GM19455 (cell line): ENCODE data around the gene SMARCD3.

Experiments used
- ATAC-seq: cut with Tn5 transposase; IDR thresholded peaks from one replicate; pipeline ENCODE4 v1.9.1; 2021; ENCODE audit not compliant: unreplicated experiment

Gene SMARCD3

DNA sequence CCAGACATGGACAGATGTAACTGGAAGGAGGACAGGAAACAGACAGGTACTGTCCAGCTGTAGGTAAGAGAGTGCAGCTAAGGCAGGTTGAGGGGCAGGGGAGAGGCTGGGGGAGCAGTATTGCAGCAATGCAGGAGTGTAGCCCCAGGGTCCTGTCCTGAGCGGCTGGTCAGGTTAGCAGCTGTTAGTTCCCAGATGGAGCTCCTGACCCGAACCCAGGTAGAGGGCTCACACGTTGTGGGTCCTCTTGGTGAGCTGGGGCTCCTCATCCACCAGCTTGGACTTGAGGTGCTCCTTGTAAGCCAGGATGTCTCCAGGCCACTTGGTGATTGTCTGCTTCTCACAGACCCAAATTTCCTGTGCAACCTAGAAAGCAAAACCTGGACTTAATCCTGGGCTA is 34.7 kb downstream of the SMARCD3 start:
- no peak for ATAC-seq

- ATAC-seq = no peak
Measured at GRCh38 chr7:151212626-151213025, 35.9 kb downstream of the SMARCD3 start.

DNA sequence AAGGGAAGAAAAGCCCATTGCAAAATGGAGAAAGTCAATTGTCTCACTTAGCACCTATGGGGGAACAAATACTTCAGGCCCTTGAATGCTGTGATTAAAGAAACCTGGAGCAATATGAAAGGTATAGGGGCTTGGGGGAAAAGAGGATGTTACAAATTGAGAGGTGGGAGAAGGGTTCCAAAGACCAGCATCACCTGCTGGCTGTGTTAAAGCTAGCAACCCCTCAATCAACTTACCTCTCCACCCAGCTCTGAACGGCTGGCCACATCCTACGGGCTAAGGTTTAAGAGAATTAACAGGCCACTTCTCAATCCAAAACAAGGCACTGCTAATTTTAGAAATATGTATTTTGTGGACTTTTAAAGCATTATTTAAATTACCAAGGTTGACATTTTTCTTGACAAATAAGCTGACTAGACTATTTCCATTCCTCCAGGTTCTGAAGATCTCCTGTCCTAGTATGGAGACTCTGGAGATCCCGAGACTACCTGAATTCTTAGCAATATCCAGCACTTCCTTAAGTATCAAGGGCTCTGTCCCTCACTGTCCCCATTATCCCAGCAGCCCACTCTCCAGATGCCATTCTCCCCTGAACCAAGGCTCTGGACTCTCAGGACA is 37.2 kb downstream of the SMARCD3 start:
- no peak for ATAC-seq

DNA sequence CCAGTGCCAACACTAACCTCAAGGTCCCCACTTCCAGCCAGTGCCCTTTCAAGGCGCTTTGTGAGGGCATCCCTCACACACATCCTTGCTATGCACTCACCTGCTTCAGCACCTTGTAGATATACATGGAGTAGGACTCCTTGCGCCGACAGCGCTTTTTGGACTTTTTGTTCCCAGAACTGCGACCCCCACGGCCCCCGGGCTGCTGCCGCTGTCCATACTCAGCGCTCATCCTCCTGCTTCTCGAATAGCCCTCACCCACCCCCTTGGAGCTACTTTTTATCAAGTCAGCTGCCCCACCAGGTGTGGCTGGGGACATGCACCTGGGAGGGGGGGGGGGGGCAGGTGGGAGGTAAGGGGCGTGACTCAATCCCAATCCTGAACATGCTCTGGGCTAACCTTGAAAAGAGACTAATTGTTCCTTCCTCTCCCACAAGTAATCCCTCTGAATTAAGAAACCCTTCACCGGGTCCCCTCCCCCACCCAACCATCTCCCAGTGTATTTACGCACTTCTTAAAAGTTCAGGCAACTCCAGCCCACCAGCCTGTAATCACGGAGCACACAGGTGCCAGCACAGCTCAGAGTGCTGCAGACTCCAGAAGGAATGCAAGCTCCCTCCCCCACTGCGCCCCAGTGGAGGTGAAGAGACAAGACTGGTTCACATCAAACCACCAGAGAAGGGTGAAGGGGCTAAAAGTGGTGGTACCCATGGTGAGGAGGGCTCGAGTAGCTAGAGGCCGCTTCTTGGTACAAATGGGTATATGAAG is 38.2 kb downstream of the SMARCD3 start, which contains the start of gene H2BK1:
Gene H2BK1, minus strand, starts transcription at position 402 of the 768 bp plus-strand sequence. Its CDS starts 170 bp downstream, at position 232.
- no peak for ATAC-seq

GRCh38 chr7:151209588-151209987 is 38.9 kb downstream of the SMARCD3 start:
- ATAC-seq = no peak

DNA sequence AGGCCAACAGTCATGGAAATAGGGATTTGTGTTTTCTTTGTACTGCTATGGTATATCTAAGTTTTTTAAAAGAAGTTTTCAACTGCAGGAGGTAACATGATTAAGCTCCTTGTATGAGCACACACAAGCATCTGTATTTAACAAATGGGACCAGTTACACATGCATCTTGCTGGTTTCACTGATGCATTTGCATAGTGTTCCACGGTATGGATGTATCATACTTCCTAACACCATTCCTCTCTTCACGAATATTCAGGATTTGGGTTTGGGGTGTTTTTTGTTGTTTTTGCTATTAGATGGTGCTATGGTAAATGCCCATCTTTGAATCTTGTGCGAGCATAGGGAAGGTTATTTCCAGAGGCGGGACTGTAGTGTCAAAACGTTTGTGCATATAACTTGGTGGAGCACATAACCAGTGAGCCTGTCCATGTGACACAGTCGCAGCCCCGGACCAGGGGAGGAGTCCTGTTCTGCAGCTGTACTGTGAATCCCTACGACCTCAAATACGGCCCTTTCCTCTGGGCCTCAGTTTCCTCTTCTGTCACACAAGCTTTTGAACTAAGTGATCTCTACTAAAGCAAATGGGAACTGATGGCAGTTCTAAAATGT is 40.1 kb downstream of the SMARCD3 start:
- no peak for ATAC-seq

DNA sequence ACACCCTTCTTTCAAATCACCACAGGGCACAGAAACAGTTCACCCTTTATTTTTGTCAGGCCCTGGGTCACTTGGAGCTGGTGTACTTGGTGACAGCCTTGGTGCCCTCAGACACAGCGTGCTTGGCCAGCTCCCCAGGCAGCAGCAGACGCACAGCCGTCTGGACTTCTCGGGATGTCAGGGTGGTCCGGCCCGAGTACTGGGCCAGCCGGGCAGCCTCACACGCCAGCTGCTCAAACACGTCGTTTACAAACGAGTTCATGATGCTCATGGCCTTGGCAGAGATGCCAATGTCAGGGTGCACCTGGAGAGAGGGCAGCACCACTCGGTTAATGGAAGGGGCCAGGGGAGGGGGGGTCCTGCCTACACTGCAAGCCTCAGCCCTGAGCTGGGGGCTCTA is 40.7 kb downstream of the SMARCD3 start:
- ATAC-seq = no peak

GRCh38 chr7:151207315-151207714 is 41.2 kb downstream of the SMARCD3 start:
- ATAC-seq = no peak

DNA sequence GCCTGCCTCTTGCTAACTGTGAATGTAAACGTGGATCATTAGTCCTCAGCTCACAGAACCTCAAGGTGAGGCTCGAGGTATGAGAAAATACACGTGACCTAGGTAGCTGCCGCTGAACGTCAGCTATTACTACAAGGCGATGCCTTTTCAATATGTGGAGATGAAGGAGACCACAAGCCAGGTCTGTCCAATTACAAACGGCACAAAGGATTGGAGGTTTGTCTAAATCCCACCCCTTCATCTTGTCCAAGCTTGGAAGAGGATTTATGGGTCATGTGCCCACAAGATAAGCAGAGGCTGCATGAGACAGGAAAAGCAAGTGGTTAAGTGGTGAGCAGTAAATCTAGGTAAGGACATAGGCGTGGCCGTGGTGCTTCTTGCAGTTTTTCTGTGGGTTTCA is 41.6 kb downstream of the SMARCD3 start:
- no peak for ATAC-seq

DNA sequence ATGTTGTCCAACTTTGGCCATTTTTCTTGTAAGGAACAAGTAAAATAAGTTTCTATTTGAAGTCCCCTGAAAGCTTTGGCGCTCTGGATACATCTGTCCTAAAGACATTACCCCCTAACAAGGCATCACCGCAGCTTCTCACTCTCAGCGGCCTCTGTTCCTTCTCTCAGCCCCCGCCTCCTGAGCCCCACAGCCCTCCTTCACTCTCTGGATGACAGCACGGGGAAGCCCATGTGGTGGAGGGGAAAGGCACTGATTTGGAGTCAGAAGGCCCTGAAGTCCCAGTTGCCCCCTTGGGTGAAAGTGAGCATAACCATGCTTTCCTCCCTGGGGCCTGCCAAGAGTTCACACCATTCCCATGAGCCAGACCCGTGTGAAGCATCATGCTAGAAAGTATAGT is 42.8 kb downstream of the SMARCD3 start:
- ATAC-seq = no peak

DNA sequence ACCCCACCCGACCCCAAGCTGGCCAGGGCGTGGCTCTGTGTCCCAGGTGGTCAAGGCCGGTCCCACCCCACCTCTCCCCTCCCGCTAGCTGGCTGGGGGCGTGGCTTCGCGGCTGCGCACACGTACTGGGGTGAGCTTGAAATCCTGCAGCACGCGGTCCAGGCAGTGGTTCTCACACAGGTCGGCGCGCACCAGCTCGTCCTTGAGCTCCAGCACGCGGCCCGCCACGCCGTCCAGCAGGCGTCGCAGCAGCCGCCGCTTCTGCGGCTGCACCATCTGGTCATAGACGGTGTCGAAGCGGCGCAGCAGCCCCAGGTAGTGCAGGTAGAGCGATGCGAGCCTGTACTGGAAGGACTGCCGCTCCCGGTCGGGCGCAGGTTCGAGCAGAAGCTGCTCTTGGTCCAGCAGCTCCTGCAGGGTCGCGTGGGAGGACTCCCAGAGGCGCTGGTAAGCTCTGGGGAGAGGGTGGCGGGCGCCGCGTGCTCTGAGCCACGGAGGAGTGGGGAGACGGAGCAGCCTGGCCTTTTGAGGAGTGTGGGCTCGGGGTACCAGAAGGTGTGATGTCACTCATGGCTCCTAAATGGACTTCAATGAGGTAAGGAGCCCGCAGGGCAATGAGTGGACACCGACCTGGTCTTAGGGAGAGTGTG is 44.0 kb downstream of the SMARCD3 start:
- no peak for ATAC-seq

DNA sequence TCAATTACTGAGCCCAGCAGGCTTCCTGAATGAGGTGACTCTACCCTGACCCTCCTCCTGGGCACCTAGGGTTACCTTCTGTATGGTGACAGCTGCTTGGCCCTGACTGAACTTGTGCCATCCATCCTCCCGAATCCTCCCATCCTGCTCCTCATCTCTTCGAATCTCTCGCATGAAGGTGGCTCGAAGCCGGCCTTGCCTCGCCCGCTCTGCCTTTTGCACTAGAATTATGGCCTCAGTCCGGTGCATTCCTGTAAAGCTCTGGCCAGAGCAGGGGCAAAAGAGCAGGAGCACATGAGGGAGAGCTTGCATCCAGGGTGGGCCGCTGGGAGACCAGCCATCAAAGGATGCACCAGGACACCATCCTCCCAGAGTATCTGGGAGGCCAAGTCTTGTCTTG is 45.7 kb downstream of the SMARCD3 start:
- ATAC-seq = no peak

GRCh38 chr7:151201751-151202150 is 46.7 kb downstream of the SMARCD3 start:
- no peak for ATAC-seq

- ATAC-seq = no peak
Measured at GRCh38 chr7:151201344-151201743, 47.1 kb downstream of the SMARCD3 start.

DNA sequence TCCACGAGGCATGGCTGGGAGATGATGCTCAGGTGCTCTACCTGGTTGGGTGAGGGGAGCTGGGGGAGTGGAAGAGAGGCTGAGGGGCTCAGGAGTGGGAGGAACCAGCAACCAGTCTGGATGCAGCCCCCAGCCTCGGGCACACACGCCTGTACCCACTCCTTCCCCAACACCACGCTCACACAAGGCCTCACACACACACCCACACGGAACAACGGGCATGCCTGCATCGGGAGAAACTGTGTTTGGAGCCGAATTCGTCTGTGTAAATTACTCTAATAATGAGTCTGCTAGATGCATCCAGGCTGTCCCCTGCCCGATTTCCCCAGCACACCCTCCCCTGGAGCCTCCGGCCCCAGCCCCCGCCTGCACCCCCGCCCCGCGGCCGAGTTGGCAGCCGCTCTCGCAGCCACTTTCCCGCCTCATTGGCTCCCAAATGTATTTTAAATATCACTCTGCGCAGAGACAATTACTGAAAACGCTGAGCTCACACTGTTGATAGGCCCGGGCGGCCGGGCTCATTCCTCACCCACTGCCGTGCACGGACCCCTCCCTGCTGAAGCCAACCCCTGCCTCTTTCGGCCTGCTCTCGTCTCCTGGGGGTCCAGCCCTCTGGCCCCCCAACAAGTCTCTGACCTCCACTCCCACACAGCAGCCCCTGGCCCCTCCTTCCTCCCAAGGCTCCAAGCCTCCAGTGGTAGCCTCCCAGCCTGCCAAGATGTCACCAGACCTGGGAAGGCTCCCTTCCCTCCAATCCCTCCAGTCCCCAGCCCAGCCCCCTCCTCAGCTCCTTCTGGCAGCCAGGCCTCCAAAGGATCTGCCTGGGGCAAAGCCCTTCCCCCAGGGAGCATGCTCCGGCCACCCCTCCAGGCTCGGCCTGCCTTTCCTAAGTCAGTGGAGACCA is 49.3 kb downstream of the SMARCD3 start:
- no peak for ATAC-seq

DNA sequence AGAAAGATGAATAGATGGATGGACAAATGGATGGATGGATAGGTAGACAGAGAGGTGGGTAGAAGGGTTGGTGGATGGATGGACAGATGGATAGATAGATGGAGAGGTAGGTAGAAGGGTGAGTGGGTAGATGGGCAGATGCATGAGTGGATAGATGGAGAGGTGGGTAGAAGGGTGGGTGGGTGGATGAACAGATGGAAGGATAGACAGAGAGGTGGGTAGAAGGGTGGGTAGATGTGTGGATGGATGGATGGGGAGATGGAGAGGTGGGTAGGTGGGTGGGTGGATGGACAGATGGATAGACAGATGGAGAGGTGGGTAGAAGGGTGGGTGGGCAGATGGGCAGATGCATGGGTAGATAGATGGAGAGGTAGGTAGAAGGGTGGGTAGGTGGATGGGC is 50.6 kb downstream of the SMARCD3 start:
- no peak for ATAC-seq

GRCh38 chr7:151195616-151196450 is 52.7 kb downstream of the SMARCD3 start:
- no peak for ATAC-seq

DNA sequence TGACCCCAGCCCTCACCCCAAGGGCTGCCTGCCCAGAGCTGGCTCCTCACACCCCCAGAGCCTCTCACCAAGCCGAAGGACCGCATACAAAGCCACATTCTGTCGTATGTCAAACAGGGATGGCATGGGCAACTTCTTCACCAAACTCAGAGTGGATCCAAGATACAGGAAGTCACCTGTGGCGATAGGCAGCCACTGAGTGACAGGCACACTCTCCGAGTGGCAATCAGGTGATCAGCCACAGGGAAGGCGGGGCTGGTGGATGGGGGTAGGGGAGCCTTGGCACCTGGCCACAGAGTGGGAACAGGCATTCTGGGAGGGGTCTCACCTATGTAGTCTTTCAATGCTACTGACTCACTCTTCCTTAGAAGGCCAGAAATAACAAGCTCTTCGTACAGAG is 54.3 kb downstream of the SMARCD3 start:
- ATAC-seq = no peak

DNA sequence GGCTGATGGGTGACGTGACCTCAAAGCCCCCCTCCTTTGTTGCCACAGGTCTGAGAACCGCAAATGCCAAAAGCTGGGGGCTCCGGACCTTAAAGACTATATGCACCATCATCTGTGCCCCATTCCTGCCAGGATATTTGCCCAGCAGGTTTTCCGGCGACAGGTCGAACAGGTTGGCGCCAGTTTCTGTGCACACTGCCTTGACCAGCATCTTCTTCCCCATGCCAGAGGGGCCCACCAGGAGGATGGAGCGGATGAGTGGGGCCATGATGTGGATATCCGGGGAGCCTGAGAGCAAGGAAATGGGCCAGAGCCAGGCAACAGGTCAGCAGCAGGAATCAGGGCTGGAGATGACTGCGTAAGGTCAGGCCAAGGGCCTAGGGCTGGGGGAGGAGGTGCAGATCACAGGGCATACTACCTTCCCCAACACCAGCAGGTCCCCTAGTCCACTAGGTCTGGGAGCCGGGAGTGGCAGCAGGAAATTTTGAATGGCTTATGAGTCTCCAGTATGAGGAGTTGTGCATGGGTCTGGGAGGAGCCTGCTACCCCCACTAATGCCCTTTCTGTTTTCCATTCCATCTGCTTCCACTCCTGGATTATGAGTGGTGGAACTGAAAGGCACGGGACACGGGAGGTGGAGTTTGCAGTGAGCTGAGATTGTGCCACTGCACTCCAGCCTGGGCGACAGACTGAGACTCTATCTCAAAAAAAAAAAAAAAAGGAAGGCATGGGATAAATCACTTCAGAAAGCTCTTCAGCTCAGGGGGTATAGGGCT is 55.1 kb downstream of the SMARCD3 start:
- ATAC-seq = no peak
